ENCODE data around the gene HAT1. TPM values are rescaled to one million over a fixed set of nuclear protein-coding genes. Genes with fewer than 3 reads are reported as not detected.
"Not testable (repeated sequence)": the region's sequence is repeated elsewhere in the genome, so short reads cannot be mapped to it uniquely, and the experiment has no call there.

HAT1 gene
- total RNA-seq, 2 experiments from 2014 or later: 92.4 to 95.6 TPM

- H3K27me3 Mint-ChIP-seq: no peaks in the 10 kb centered on the region
- H3K27ac Mint-ChIP-seq: no peak overlapping the region
- no peak for DNase-seq
- peaks cover 50% of the 10 kb centered on the region for H3K36me3 Mint-ChIP-seq
- H3K9me3 Mint-ChIP-seq: no peaks in the 10 kb centered on the region
- no peak overlapping the region for H3K4me3 Mint-ChIP-seq
- H3K4me1 Mint-ChIP-seq: peaks cover 3% of the 10 kb centered on the region
These were observed 56.8 kb downstream of the HAT1 start for GRCh38 chr2:171979103-171979502.

DNA sequence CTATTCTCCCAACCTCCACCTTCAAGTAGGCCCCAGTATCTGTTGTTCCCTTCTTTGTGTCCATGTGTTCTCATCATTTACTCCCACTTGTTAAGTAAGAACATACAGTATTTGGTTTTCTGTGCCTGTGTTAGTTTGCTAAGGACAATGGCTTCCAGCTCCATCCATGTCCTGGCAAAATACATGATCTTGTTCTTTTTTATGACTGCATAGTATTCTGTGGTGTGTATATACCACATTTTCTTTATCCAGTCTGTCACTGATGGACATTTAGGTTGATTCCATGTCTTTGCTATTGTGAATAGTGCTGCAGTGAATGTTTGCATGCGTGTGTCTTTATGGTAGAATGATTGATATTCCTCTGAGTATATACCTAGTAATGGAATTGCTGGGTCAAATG lies 61.7 kb downstream of the HAT1 start:
- H3K4me3 Mint-ChIP-seq, H3K9me3 Mint-ChIP-seq, H3K4me1 Mint-ChIP-seq, H3K27me3 Mint-ChIP-seq, DNase-seq, H3K27ac Mint-ChIP-seq: not testable (repeated sequence)
- H3K36me3 Mint-ChIP-seq: peaks cover 27% of the 10 kb centered on the region

GRCh38 chr2:171985076-171985475 lies 62.8 kb downstream of the HAT1 start:
- Mint-ChIP-seq H3K4me3 (no peak overlapping the region), H3K36me3 (peaks cover 20% of the 10 kb centered on the region), H3K4me1 (no peaks in the 10 kb centered on the region), H3K27ac (no peak overlapping the region), H3K27me3 (no peaks in the 10 kb centered on the region), H3K9me3 (no peaks in the 10 kb centered on the region)
- DNase-seq: no peak

GRCh38 chr2:171986778-171987177 lies 64.5 kb downstream of the HAT1 start:
- no peaks in the 10 kb centered on the region for H3K4me1 Mint-ChIP-seq
- no peaks in the 10 kb centered on the region for H3K9me3 Mint-ChIP-seq
- peaks cover 16% of the 10 kb centered on the region for H3K36me3 Mint-ChIP-seq
- no peak overlapping the region for H3K27ac Mint-ChIP-seq
- no peak for DNase-seq
- H3K4me3 Mint-ChIP-seq: no peak overlapping the region
- H3K27me3 Mint-ChIP-seq: no peaks in the 10 kb centered on the region

DNA sequence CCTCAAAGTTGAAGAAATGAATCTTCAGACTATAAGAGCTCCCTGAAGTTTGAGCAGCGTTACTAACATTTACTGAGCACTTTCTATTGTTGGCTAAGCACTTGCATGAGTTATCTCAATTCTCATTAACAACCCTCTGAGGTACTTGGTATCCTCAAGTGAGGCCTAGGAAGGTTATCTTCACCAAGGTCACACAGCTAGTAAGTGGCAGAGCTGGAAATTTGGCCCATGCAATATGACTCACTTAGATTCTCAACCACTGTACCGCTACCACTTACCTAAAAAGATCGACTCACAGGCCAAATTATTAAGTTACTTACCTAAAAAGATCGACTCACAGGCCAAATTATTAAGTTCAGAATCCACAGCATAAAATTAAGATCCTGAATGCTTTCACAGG lies 68.8 kb downstream of the HAT1 start:
- Mint-ChIP-seq H3K4me3 (no peak overlapping the region), H3K27ac (no peak overlapping the region), H3K36me3 (no peaks in the 10 kb centered on the region), H3K9me3 (no peaks in the 10 kb centered on the region), H3K27me3 (no peaks in the 10 kb centered on the region), H3K4me1 (no peaks in the 10 kb centered on the region)
- no peak for DNase-seq

DNA sequence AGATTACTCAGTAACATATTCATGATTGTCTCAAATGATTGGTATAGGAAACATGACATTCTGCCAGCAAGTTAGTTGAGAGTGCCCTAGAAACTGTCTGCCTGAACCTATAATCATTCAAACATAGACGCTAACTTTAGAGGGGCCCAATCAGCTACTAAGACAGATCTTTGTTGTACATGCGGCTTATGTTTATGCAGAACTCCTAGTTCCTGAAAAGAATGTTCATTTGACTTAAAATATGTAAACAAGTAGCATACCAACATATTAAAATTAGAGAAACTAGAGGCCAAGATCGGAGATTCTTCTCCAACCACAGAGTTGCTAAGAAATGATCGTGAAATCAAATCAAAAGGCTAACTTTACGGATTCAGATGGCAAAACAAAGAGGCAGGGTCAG lies 73.3 kb downstream of the HAT1 start:
- H3K4me3 Mint-ChIP-seq: no peak overlapping the region
- H3K9me3 Mint-ChIP-seq: no peaks in the 10 kb centered on the region
- no peak for DNase-seq
- H3K27me3 Mint-ChIP-seq: peaks cover 9% of the 10 kb centered on the region
- H3K27ac Mint-ChIP-seq: no peak overlapping the region
- peaks cover 21% of the 10 kb centered on the region for H3K4me1 Mint-ChIP-seq
- H3K36me3 Mint-ChIP-seq: no peaks in the 10 kb centered on the region

DNA sequence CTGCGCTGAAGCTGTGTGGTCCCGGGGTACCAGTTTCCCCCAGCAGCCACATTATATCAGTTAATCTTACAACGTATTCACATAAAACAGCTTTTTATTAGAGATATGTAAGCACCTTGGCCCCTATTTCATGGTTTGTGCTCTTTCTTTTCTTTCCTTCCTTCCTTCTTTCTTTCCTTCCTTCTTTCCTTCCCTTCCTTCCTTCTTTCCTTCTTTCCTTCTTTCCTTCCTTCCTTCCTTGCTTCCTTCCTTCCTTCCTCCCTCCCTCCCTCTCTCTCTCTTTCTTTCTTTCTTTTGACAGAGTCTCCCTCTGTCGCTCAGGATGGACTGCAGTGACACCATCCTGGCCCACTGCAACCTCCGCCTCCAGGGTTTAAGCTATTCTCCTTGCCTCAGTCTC lies 73.8 kb downstream of the HAT1 start:
- H3K4me3 Mint-ChIP-seq: no peak overlapping the region
- peaks cover 9% of the 10 kb centered on the region for H3K27me3 Mint-ChIP-seq
- H3K4me1 Mint-ChIP-seq: peaks cover 25% of the 10 kb centered on the region
- peaks cover 4% of the 10 kb centered on the region for H3K36me3 Mint-ChIP-seq
- no peak for DNase-seq
- no peak overlapping the region for H3K27ac Mint-ChIP-seq
- no peaks in the 10 kb centered on the region for H3K9me3 Mint-ChIP-seq

GRCh38 chr2:171997031-171997430 lies 74.8 kb downstream of the HAT1 start:
- H3K4me1 Mint-ChIP-seq: peaks cover 26% of the 10 kb centered on the region
- DNase-seq, H3K27me3 Mint-ChIP-seq, H3K9me3 Mint-ChIP-seq, H3K4me3 Mint-ChIP-seq, H3K27ac Mint-ChIP-seq, H3K36me3 Mint-ChIP-seq: not testable (repeated sequence)

- peak overlapping the region; percentile 70 for H3K27ac Mint-ChIP-seq
- H3K9me3 Mint-ChIP-seq: no peaks in the 10 kb centered on the region
- H3K36me3 Mint-ChIP-seq: peaks cover 14% of the 10 kb centered on the region
- peak overlapping the region; percentile 82 for H3K4me3 Mint-ChIP-seq
- peaks cover 30% of the 10 kb centered on the region for H3K4me1 Mint-ChIP-seq
- no peak for DNase-seq
- H3K27me3 Mint-ChIP-seq: peaks cover 9% of the 10 kb centered on the region
These were observed 76.9 kb downstream of the HAT1 start for GRCh38 chr2:171999161-171999560.

DNA sequence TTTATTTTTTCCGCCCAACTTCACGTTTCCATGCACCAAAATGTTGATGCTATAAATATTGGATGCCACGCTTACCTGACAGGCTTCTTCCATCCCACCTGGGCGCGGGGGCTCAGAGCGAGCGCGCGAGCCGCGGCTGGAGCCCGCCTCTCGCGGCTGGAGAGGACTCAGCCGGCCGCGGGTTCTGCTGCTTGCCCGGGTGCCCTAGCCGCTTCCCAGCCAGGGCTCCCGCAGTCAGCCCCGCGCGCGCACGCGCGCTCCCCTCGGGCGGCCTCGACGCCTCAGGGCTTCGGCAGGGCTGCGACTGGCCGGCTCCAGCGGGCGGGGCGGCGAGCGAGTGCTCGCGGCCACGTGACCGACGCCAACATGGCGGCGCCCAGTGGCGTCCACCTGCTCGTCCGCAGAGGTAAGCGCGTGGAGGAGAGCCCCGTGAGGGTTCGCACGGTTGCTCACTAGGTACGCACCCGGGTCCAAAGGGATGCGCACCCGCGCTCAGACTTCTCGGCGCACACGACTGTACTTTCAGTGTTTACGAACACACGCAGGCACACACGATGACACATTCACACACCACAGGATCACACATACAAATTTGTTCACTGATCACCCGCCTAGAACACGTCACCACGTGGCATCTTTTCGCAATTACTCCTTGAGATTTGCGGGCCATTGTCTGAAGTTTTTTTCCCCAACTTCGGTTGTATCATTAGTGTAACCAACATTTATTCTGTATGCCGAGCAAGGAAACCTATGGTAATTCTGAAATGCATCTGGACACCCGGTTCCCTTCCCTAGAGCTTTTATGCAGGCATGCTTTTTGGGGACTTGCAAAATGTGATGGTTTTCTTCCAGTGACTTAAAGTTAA lies 77.6 kb downstream of the HAT1 start, which contains the start of gene METAP1D:
TSS of gene METAP1D (plus strand) at position 350 of the 866 bp plus-strand sequence. CDS start at position 367, 17 bp downstream.
- peaks cover 9% of the 10 kb centered on the region for H3K27me3 Mint-ChIP-seq
- H3K36me3 Mint-ChIP-seq: peaks cover 14% of the 10 kb centered on the region
- no peaks in the 10 kb centered on the region for H3K9me3 Mint-ChIP-seq
- H3K4me3 Mint-ChIP-seq: peak within 1 kb of the TSS; percentile 93
- peak within 1 kb of the TSS; percentile 98 for H3K27ac Mint-ChIP-seq
- peak; percentile 94 for DNase-seq
- H3K4me1 Mint-ChIP-seq: peaks cover 30% of the 10 kb centered on the region

GRCh38 chr2:172000696-172001361 lies 78.6 kb downstream of the HAT1 start:
- Mint-ChIP-seq H3K4me3 (peak overlapping the region; percentile 93), H3K27me3 (peaks cover 9% of the 10 kb centered on the region), H3K9me3 (no peaks in the 10 kb centered on the region), H3K36me3 (peaks cover 14% of the 10 kb centered on the region), H3K4me1 (peaks cover 30% of the 10 kb centered on the region), H3K27ac (peak overlapping the region; percentile 98)
- no peak for DNase-seq

DNA sequence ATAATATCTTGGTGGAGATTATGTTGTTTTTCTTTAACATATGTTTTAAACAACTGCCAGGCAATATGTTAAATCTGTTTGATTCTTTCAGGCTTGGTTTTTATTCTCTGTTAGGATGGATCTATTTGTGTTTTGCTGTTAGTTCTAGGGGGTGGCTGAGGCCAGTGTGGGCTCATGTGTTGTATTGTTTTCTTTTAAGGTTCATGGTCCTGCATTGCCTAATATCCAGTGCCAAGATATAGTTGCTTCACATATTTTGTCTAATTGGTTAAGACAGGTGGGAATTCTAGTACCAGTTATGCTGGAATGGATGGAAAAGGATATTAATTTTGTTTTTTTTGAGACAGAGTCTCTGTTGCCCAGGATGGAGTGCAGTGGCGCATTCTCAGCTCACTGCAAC lies 85.1 kb downstream of the HAT1 start:
- no peak overlapping the region for H3K27ac Mint-ChIP-seq
- H3K9me3 Mint-ChIP-seq: peaks cover 1% of the 10 kb centered on the region
- H3K36me3 Mint-ChIP-seq: peaks cover 30% of the 10 kb centered on the region
- H3K27me3 Mint-ChIP-seq: no peaks in the 10 kb centered on the region
- no peak for DNase-seq
- H3K4me3 Mint-ChIP-seq: no peak overlapping the region
- peaks cover 13% of the 10 kb centered on the region for H3K4me1 Mint-ChIP-seq

DNA sequence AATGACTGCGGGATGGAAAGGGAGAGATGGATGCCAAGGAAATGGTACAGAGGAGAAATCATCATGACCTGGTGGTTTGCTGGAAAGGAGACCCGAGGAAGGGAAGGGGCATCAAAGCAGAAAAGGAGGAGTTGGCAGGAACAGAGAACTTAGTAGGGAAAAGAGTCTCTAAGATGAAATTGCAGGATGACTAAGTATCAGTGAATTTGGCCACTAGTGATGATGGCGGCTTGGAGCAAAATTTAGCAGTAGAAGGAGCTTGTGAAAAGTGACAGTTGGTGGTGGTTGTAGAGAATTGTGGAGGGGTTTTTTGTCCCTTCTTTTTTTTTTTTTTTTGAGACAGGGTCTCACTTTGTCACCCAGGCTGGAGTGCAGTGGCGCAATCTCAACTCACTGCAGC lies 87.6 kb downstream of the HAT1 start:
- no peak for DNase-seq
- Mint-ChIP-seq H3K4me3 (no peak overlapping the region), H3K27me3 (no peaks in the 10 kb centered on the region), H3K9me3 (peaks cover 1% of the 10 kb centered on the region), H3K36me3 (peaks cover 25% of the 10 kb centered on the region), H3K4me1 (peaks cover 15% of the 10 kb centered on the region), H3K27ac (no peak overlapping the region)

DNA sequence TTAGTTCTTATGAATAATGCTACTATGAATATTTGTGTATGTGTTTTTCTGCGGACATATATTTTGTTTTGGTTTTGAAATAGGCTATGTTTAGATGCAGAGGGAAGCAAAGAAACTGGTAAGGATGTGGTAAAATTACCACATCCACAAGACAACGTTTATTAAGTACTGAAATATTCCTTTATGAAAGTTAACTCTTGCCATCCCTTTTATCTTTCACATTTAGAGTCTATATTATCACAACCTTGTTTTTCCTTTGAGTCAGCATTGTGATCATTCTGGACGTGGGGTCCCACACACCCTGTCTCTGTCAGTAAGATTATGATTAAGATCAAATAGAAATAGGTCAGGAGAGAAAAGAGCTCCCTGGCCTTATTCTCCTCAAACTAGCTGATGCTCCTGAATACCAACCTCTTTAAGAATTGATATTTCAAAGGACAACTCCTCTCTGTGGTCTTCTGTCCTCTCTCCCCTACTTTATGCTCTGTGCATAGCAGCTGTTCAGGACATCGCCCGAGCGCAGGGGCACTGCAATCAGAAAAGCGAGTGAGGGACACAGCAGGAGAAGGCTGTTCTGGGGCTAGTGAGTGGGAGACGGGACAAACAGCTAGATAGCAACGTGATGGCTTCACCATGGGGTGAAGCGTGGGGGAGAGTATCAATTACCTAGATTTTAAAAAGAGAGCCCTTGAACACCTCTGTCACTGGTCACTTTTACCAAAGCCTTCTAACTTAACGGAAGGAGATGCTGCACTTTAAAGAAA lies 89.7 kb downstream of the HAT1 start:
- Mint-ChIP-seq H3K4me1 (peaks cover 15% of the 10 kb centered on the region), H3K27ac (no peak overlapping the region), H3K9me3 (no peaks in the 10 kb centered on the region), H3K27me3 (no peaks in the 10 kb centered on the region), H3K4me3 (no peak overlapping the region), H3K36me3 (peaks cover 20% of the 10 kb centered on the region)
- DNase-seq: no peak

All from activated naive CD8-positive, alpha-beta T cell treated with anti-CD3 and anti-CD28 coated beads for 36 hours (primary cell).